ENCODE data around the gene DAB1. TPM values are rescaled to one million over a fixed set of nuclear protein-coding genes. Genes with fewer than 3 reads are reported as not detected.

The DAB1 gene
- total RNA-seq, 6 experiments from 2014 or later = 0.13 to 1.2 (median 0.23) TPM

DNA sequence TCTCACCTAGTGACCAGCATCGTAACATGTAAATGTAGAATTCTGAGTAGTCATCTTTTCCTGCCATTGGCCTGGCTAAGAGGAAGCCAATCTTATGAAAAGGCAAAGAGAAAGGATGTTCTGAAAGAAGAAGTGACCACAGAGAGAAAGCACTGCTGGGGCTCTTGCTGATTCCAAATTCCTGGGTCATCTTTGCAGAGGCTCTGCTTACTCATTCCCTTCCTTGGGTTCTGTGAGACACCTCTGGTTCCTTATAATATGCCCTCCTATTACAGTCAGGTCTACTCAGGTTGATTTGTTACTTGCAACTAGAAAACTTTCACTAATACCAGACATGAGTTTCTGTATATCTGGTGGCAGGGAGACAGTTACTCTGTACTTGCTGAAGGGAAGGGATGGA is 259.3 kb downstream of the DAB1 start:
- no peaks in the 10 kb centered on the region for H3K4me1 Mint-ChIP-seq (ENCODE audit: low read depth)
- H3K36me3 Mint-ChIP-seq (ENCODE audit: low read depth) = no peaks in the 10 kb centered on the region; the same call in 1 of the 2 replicates
- H3K4me3 Mint-ChIP-seq = no peak overlapping the region
- TF ChIP-seq CTCF (IDR thresholded peaks at IDR 0.05) = no peak
- H3K27me3 Mint-ChIP-seq (ENCODE audit: insufficient read depth) = no peaks in the 10 kb centered on the region; the same call in 1 of the 2 replicates
- H3K27ac Mint-ChIP-seq = no peak overlapping the region
- H3K9me3 Mint-ChIP-seq = peaks cover 34% of the 10 kb centered on the region
- no peak for DNase-seq

DNA sequence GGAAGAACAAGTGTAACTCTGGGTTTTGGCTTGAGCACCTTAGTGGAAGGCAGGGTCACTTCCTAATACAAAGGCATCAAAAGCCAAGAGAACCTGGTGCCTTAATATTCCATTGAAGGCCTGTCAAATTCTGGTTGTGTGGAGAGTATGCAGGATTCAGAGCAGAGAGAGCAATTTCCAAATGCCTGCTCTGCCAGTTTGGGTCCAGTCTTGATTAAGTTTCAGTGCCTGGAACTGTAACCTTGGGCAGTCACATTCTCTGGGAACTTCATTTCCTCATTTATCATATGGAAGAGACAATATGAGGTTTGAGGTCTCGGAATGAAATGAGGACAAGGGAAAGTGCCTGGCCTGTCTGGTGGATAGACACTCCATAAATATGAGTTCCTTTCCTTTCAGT is 260.1 kb downstream of the DAB1 start:
- no peak for DNase-seq
- Mint-ChIP-seq H3K4me1 (ENCODE audit: low read depth) (no peaks in the 10 kb centered on the region), H3K27me3 (ENCODE audit: insufficient read depth) (no peaks in the 10 kb centered on the region; the same call in 1 of the 2 replicates), H3K27ac (no peak overlapping the region), H3K4me3 (no peak overlapping the region), H3K36me3 (ENCODE audit: low read depth) (no peaks in the 10 kb centered on the region; the same call in 1 of the 2 replicates), H3K9me3 (peaks cover 36% of the 10 kb centered on the region)
- TF ChIP-seq CTCF (IDR thresholded peaks at IDR 0.05) = no peak

GRCh38 chr1:57163325-57163724 is 260.5 kb downstream of the DAB1 start:
- no peak overlapping the region for H3K4me3 Mint-ChIP-seq
- no peaks in the 10 kb centered on the region; the same call in 1 of the 2 replicates for H3K36me3 Mint-ChIP-seq (ENCODE audit: low read depth)
- DNase-seq = no peak
- peaks cover 32% of the 10 kb centered on the region for H3K9me3 Mint-ChIP-seq
- H3K27me3 Mint-ChIP-seq (ENCODE audit: insufficient read depth) = no peaks in the 10 kb centered on the region; the same call in 1 of the 2 replicates
- no peak overlapping the region for H3K27ac Mint-ChIP-seq
- no peaks in the 10 kb centered on the region for H3K4me1 Mint-ChIP-seq (ENCODE audit: low read depth)
- TF ChIP-seq CTCF (IDR thresholded peaks at IDR 0.05) = no peak

GRCh38 chr1:57162607-57163261 is 261.1 kb downstream of the DAB1 start:
- Mint-ChIP-seq H3K4me3 (no peak overlapping the region), H3K27ac (no peak overlapping the region), H3K27me3 (ENCODE audit: insufficient read depth) (no peaks in the 10 kb centered on the region; the same call in 1 of the 2 replicates), H3K4me1 (ENCODE audit: low read depth) (no peaks in the 10 kb centered on the region), H3K9me3 (peaks cover 26% of the 10 kb centered on the region), H3K36me3 (ENCODE audit: low read depth) (no peaks in the 10 kb centered on the region)
- no peak for DNase-seq
- TF ChIP-seq CTCF (IDR thresholded peaks at IDR 0.05) = no peak

- H3K9me3 Mint-ChIP-seq = peaks cover 26% of the 10 kb centered on the region
- no peak overlapping the region for H3K4me3 Mint-ChIP-seq
- no peaks in the 10 kb centered on the region for H3K36me3 Mint-ChIP-seq (ENCODE audit: low read depth)
- no peak for TF ChIP-seq CTCF (IDR thresholded peaks at IDR 0.05)
- H3K27me3 Mint-ChIP-seq (ENCODE audit: insufficient read depth) = no peaks in the 10 kb centered on the region; the same call in 1 of the 2 replicates
- no peaks in the 10 kb centered on the region for H3K4me1 Mint-ChIP-seq (ENCODE audit: low read depth)
- DNase-seq = no peak
- no peak overlapping the region for H3K27ac Mint-ChIP-seq
Observed at GRCh38 chr1:57160594-57160993, 263.3 kb downstream of the DAB1 start.

Data from HFFc6 (cell line).